HG02970 (cell line): Measurements from ENCODE around the gene DACH1.
"Not testable (repeated sequence)": the region's sequence is repeated elsewhere in the genome, so short reads cannot be mapped to it uniquely, and the experiment has no call there.

Experiments used
- ATAC-seq: cut with Tn5 transposase; IDR thresholded peaks from one replicate; pipeline ENCODE4 v1.9.1; 2021; ENCODE audit warnings: mild to moderate bottlenecking, moderate library complexity, moderate number of reproducible peaks; ENCODE audit not compliant: unreplicated experiment, low FRiP score

Gene DACH1

GRCh38 chr13:71867131-71867814 is at the start of gene DACH1:
Gene DACH1, minus strand, starts transcription at chr13:71867204.
- ATAC-seq = no peak

- ATAC-seq = no peak
Measured at GRCh38 chr13:71913717-71914116, 46.7 kb upstream of the DACH1 start.

GRCh38 chr13:71912524-71912923 is 45.5 kb upstream of the DACH1 start:
- no peak for ATAC-seq

- ATAC-seq = no peak
Measured at GRCh38 chr13:71906448-71906847, 39.4 kb upstream of the DACH1 start.

GRCh38 chr13:71902676-71903075 is 35.7 kb upstream of the DACH1 start:
- ATAC-seq = no peak

- ATAC-seq = not testable (repeated sequence)
Measured at GRCh38 chr13:71893506-71893905, 26.5 kb upstream of the DACH1 start.

GRCh38 chr13:71886880-71887279 is 19.9 kb upstream of the DACH1 start:
- ATAC-seq = no peak

- ATAC-seq = no peak
Measured at GRCh38 chr13:71882120-71882519, 15.1 kb upstream of the DACH1 start.

- no peak for ATAC-seq
Measured at GRCh38 chr13:71880753-71881541, 13.9 kb upstream of the DACH1 start.

- ATAC-seq = no peak
Measured at GRCh38 chr13:71879808-71880344, 12.9 kb upstream of the DACH1 start.

- peak; percentile 87 for ATAC-seq
Measured at GRCh38 chr13:71879129-71879535, 12.1 kb upstream of the DACH1 start.

GRCh38 chr13:71877256-71877653 is 10.3 kb upstream of the DACH1 start:
- no peak for ATAC-seq

- no peak for ATAC-seq
Measured at GRCh38 chr13:71876648-71877255, 9.7 kb upstream of the DACH1 start.

GRCh38 chr13:71875823-71876222 is 8.8 kb upstream of the DACH1 start:
- no peak for ATAC-seq

GRCh38 chr13:71874458-71874857 is 7.5 kb upstream of the DACH1 start:
- ATAC-seq = no peak

- no peak for ATAC-seq
Measured at GRCh38 chr13:71873418-71874247, 6.6 kb upstream of the DACH1 start.

- ATAC-seq = no peak
Measured at GRCh38 chr13:71871844-71872243, 4.8 kb upstream of the DACH1 start.

GRCh38 chr13:71871176-71871754 is 4.3 kb upstream of the DACH1 start:
- ATAC-seq = no peak

GRCh38 chr13:71870100-71870499 is 3.1 kb upstream of the DACH1 start:
- no peak for ATAC-seq

- ATAC-seq = no peak
Measured at GRCh38 chr13:71869274-71869673, 2.3 kb upstream of the DACH1 start.
